Measurements from ENCODE around the gene PRPF8. TPM values are rescaled to one million over a fixed set of nuclear protein-coding genes. Genes with fewer than 3 reads are reported as not detected.

The PRPF8 gene
- total RNA-seq, 3 donors from 2014 or later = 506 to 585 (median 522) TPM

GRCh38 chr17:1648173-1648962 is 36.3 kb downstream of the PRPF8 start:
- H3K9me3 Mint-ChIP-seq = no peaks in the 10 kb centered on the region
- DNase-seq (no peak), ATAC-seq (peak in 1 of 2 donors; percentile 1)
- peaks cover 14% of the 10 kb centered on the region for H3K36me3 Mint-ChIP-seq (ENCODE audit: insufficient read depth)
- H3K27me3 Mint-ChIP-seq (ENCODE audit: low read depth) = no peaks in the 10 kb centered on the region
- peaks cover 23% of the 10 kb centered on the region for H3K4me1 Mint-ChIP-seq (ENCODE audit: low read depth)
- H3K4me3 Mint-ChIP-seq = peak overlapping the region; percentile 68

- H3K4me1 Mint-ChIP-seq (ENCODE audit: low read depth) = peaks cover 23% of the 10 kb centered on the region
- no peaks in the 10 kb centered on the region for H3K9me3 Mint-ChIP-seq
- peaks cover 9% of the 10 kb centered on the region for H3K36me3 Mint-ChIP-seq (ENCODE audit: insufficient read depth)
- no peak overlapping the region for H3K4me3 Mint-ChIP-seq
- no peak for ATAC-seq
- DNase-seq = no peak
- no peaks in the 10 kb centered on the region for H3K27me3 Mint-ChIP-seq (ENCODE audit: low read depth)
These were observed 36.9 kb downstream of the PRPF8 start for GRCh38 chr17:1647802-1648171.

GRCh38 chr17:1646199-1646875 is 38.3 kb downstream of the PRPF8 start:
- Mint-ChIP-seq H3K4me3 (peak overlapping the region; percentile 37), H3K27me3 (ENCODE audit: low read depth) (no peaks in the 10 kb centered on the region), H3K4me1 (ENCODE audit: low read depth) (peaks cover 25% of the 10 kb centered on the region), H3K9me3 (no peaks in the 10 kb centered on the region), H3K36me3 (ENCODE audit: insufficient read depth) (peaks cover 3% of the 10 kb centered on the region)
- ATAC-seq (no peak), DNase-seq (no peak)

GRCh38 chr17:1645207-1646171 is 39.2 kb downstream of the PRPF8 start, which contains the start of gene SCARF1:
Gene SCARF1, minus strand, starts transcription at chr17:1645732. Its CDS starts 35 bp downstream, at chr17:1645697.
- H3K4me3 Mint-ChIP-seq = peak within 1 kb of the TSS; percentile 81
- peaks cover 25% of the 10 kb centered on the region for H3K4me1 Mint-ChIP-seq (ENCODE audit: low read depth)
- no peaks in the 10 kb centered on the region for H3K27me3 Mint-ChIP-seq (ENCODE audit: low read depth)
- ATAC-seq (no peak), DNase-seq (no peak)
- H3K36me3 Mint-ChIP-seq (ENCODE audit: insufficient read depth) = no peaks in the 10 kb centered on the region
- H3K9me3 Mint-ChIP-seq = no peaks in the 10 kb centered on the region

GRCh38 chr17:1644493-1645206 is 40.0 kb downstream of the PRPF8 start:
- Mint-ChIP-seq H3K27me3 (ENCODE audit: low read depth) (no peaks in the 10 kb centered on the region), H3K9me3 (no peaks in the 10 kb centered on the region), H3K4me3 (peak overlapping the region; percentile 81), H3K36me3 (ENCODE audit: insufficient read depth) (no peaks in the 10 kb centered on the region), H3K4me1 (ENCODE audit: low read depth) (peaks cover 21% of the 10 kb centered on the region)
- no peak for DNase-seq
- ATAC-seq = peak in 1 of 2 donors; percentile 4

- DNase-seq = no peak
- Mint-ChIP-seq H3K9me3 (no peaks in the 10 kb centered on the region), H3K4me1 (ENCODE audit: low read depth) (peaks cover 21% of the 10 kb centered on the region), H3K36me3 (ENCODE audit: insufficient read depth) (no peaks in the 10 kb centered on the region), H3K27me3 (ENCODE audit: low read depth) (no peaks in the 10 kb centered on the region), H3K4me3 (peak overlapping the region; percentile 81)
- ATAC-seq = no peak
These were observed 40.6 kb downstream of the PRPF8 start for GRCh38 chr17:1643999-1644492.

- peak; percentile 44 for DNase-seq
- Mint-ChIP-seq H3K4me1 (ENCODE audit: low read depth) (peaks cover 21% of the 10 kb centered on the region), H3K36me3 (ENCODE audit: insufficient read depth) (no peaks in the 10 kb centered on the region), H3K9me3 (no peaks in the 10 kb centered on the region), H3K4me3 (no peak overlapping the region), H3K27me3 (ENCODE audit: low read depth) (no peaks in the 10 kb centered on the region)
- ATAC-seq = peak; percentile 43 to 49
These were observed 41.2 kb downstream of the PRPF8 start for GRCh38 chr17:1643293-1643998.

- Mint-ChIP-seq H3K9me3 (no peaks in the 10 kb centered on the region), H3K4me3 (no peak overlapping the region), H3K36me3 (ENCODE audit: insufficient read depth) (no peaks in the 10 kb centered on the region), H3K27me3 (ENCODE audit: low read depth) (no peaks in the 10 kb centered on the region), H3K4me1 (ENCODE audit: low read depth) (peaks cover 18% of the 10 kb centered on the region)
- DNase-seq = no peak
- ATAC-seq = no peak
These were observed 43.6 kb downstream of the PRPF8 start for GRCh38 chr17:1641065-1641403.

GRCh38 chr17:1640329-1641064 is 44.2 kb downstream of the PRPF8 start:
- Mint-ChIP-seq H3K4me1 (ENCODE audit: low read depth) (peaks cover 13% of the 10 kb centered on the region), H3K27me3 (ENCODE audit: low read depth) (no peaks in the 10 kb centered on the region), H3K9me3 (no peaks in the 10 kb centered on the region), H3K4me3 (no peak overlapping the region), H3K36me3 (ENCODE audit: insufficient read depth) (no peaks in the 10 kb centered on the region)
- no peak for DNase-seq
- ATAC-seq = no peak

DNA sequence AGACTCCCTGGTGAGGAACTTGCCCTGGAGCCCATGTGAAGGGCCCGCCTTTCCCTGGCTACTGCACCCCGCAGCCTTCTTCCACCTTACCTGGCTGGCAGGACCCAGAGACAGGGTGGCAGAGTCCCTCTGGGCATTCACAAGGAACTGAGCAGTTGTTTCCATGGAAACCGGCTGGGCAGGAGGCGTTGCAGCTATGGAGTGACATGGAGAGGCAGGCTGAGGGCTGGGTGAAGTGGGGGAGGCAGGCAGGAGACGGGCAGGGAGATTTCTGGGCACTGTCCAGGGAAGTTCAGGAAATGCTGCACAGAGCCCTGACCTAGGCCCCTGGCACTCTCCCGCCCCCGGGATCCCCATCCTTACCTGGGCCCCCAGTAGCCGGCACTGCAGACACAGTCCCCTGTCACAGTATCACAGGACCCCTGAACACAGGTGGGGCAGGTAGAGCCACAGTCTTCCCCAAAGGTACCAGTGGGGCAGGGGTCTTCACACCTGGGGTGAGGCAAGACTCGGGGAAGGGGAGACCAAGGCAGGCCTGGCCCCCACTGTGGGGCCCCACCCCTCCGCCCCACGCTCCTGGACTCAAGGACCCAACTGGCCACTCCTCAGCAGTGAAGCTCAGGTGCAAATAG is 45.0 kb downstream of the PRPF8 start:
- H3K4me3 Mint-ChIP-seq = no peak overlapping the region
- DNase-seq (no peak), ATAC-seq (no peak)
- peaks cover 9% of the 10 kb centered on the region for H3K4me1 Mint-ChIP-seq (ENCODE audit: low read depth)
- H3K36me3 Mint-ChIP-seq (ENCODE audit: insufficient read depth) = no peaks in the 10 kb centered on the region
- no peaks in the 10 kb centered on the region for H3K27me3 Mint-ChIP-seq (ENCODE audit: low read depth)
- H3K9me3 Mint-ChIP-seq = no peaks in the 10 kb centered on the region

DNA sequence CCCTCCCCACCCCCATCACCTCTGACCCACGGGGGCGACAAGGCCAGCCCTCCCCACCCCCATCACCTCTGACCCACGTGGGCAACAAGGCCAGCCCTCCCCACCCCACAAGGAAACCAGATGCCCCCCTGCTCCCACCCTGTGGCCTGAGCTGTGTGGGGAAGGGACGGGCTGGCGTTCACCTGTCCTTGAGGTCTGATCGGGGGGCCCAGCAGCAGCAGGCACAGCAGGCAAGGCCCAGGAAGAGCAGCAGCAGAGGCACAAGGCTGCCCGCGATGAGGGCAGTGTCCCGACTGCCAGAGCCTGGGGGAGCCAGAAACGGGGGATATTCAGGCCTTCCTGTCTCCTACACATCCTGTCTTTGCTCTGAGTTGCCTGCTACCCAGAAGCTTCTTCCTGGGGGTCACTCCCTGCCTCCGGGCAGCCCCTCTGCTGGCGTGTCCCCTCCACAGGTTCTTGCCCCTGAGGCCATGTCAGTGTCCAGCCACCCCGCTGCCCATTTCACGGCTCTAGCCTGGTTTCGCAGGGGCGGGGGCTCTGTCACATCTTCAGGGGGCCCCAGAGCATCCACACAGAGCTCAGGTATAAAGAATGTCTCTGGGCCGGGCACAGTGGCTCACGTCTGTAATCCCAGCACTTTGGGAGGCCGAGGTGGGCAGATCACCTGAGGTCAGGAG is 45.9 kb downstream of the PRPF8 start:
- DNase-seq = no peak
- Mint-ChIP-seq H3K36me3 (ENCODE audit: insufficient read depth) (no peaks in the 10 kb centered on the region), H3K4me3 (no peak overlapping the region)

GRCh38 chr17:1638171-1638590 is 46.5 kb downstream of the PRPF8 start:
- Mint-ChIP-seq H3K4me1 (ENCODE audit: low read depth) (peaks cover 1% of the 10 kb centered on the region), H3K9me3 (no peaks in the 10 kb centered on the region), H3K36me3 (ENCODE audit: insufficient read depth) (no peaks in the 10 kb centered on the region), H3K27me3 (ENCODE audit: low read depth) (no peaks in the 10 kb centered on the region), H3K4me3 (no peak overlapping the region)
- ATAC-seq (no peak), DNase-seq (no peak)

More for the DNA sequence above, 45.9 kb downstream of the PRPF8 start:
- Mint-ChIP-seq H3K9me3 (no peaks in the 10 kb centered on the region), H3K27me3 (ENCODE audit: low read depth) (no peaks in the 10 kb centered on the region), H3K4me1 (ENCODE audit: low read depth) (peaks cover 1% of the 10 kb centered on the region)
- no peak for ATAC-seq

Measured in activated T-cell treated with anti-CD3 and anti-CD28 coated beads, Interleukin-2, amount 50 U/mL, for 4 hours (primary cell).